HepG2 (cell line): ENCODE measurements around the gene OR2F1. TPM values are rescaled to one million over a fixed set of nuclear protein-coding genes. Genes with fewer than 3 reads are reported as not detected.
A peak's percentile ranks its signal among the peaks of the same experiment; 100 is the strongest.

Experiments used
- AGO1 ChIP-seq: fragments of 200-400 bp; formaldehyde crosslinking; IDR thresholded peaks from 2 replicates; pipeline ENCODE4 v1.6.1; 2017; ENCODE audit warnings: mild to moderate bottlenecking, low read depth, low read length, moderate library complexity; ENCODE audit not compliant: poor library complexity, severe bottlenecking
- AHDC1 ChIP-seq: sonication (generic); formaldehyde crosslinking; IDR thresholded peaks from 2 replicates; pipeline ENCODE4 v1.5.1; 2020; ENCODE audit warnings: mild to moderate bottlenecking, missing genetic modification reagents, borderline replicate concordance
- DR1 ChIP-seq: sonication (generic); formaldehyde crosslinking; IDR thresholded peaks from 2 replicates; pipeline ENCODE4 v1.8.0; 2021; ENCODE audit warnings: mild to moderate bottlenecking, missing genetic modification reagents, inconsistent platforms
- GATAD1 ChIP-seq: IDR thresholded peaks from 2 replicates; pipeline ENCODE4 v1.6.1; 2016; ENCODE audit warnings: missing genetic modification reagents, missing compliant biosample characterization
- HIVEP1 ChIP-seq: sonication (generic); formaldehyde crosslinking; IDR thresholded peaks from 2 replicates; pipeline ENCODE4 v1.4.0; 2020; ENCODE audit warnings: mild to moderate bottlenecking, missing genetic modification reagents
- IKZF5 ChIP-seq: IDR thresholded peaks from 2 replicates; pipeline ENCODE4 v1.6.1; 2018; ENCODE audit warnings: missing genetic modification reagents, mild to moderate bottlenecking, missing compliant biosample characterization
- NONO ChIP-seq, 2 experiments: fragments of 450-650 bp in 1 of 2; sonication (generic) in 1 of 2; formaldehyde crosslinking in 1 of 2; IDR thresholded peaks in 1 of 2; conservative IDR thresholded peaks in 1 of 2; 2 replicates each; pipeline versions ENCODE4 v1.6.1 to v1.8.0; 2017 to 2022; ENCODE audit warnings: mild to moderate bottlenecking in 1 of 2, missing genetic modification reagents in 1 of 2, moderate library complexity in 1 of 2
- NR2C2 ChIP-seq: sonication (generic); formaldehyde crosslinking; IDR thresholded peaks from 2 replicates; pipeline ENCODE4 v1.4.0; 2020; ENCODE audit warnings: missing genetic modification reagents, mild to moderate bottlenecking, moderate library complexity, borderline replicate concordance
- NR2F1 ChIP-seq, 2 experiments: fragments of 450-650 bp in 1 of 2; formaldehyde crosslinking in 1 of 2; IDR thresholded peaks; 2 replicates each; pipeline versions ENCODE4 v1.5.0 to v1.6.1; 2016 to 2020; ENCODE audit warnings: mild to moderate bottlenecking in 1 of 2, missing compliant biosample characterization in 1 of 2, missing genetic modification reagents in 1 of 2, moderate library complexity in 1 of 2
- POLR2G ChIP-seq: fragments of 200-400 bp; formaldehyde crosslinking; IDR thresholded peaks from 2 replicates; pipeline ENCODE4 v1.6.1; 2018; ENCODE audit warnings: mild to moderate bottlenecking, low read depth, low read length, moderate library complexity
- SMYD3 ChIP-seq: sonication (generic); formaldehyde crosslinking; IDR thresholded peaks from 2 replicates; pipeline ENCODE4 v1.8.1; 2023; ENCODE audit warnings: mild to moderate bottlenecking, missing genetic modification reagents
- TCF7 ChIP-seq: sonication (generic); IDR thresholded peaks from 2 replicates; pipeline ENCODE4 v1.6.1; 2016; ENCODE audit warnings: antibody characterized with exemption, low read depth
- THAP7 ChIP-seq: sonication (generic); formaldehyde crosslinking; IDR thresholded peaks from 2 replicates; pipeline ENCODE4 v1.8.1; 2023; ENCODE audit warnings: mild to moderate bottlenecking, missing genetic modification reagents
- ZBTB34 ChIP-seq: sonication (generic); formaldehyde crosslinking; IDR thresholded peaks from 2 replicates; pipeline ENCODE4 v1.8.0; 2022; ENCODE audit warnings: mild to moderate bottlenecking, missing genetic modification reagents
- ZNF619 ChIP-seq: sonication (generic); formaldehyde crosslinking; IDR thresholded peaks from 2 replicates; pipeline ENCODE4 v1.4.0; 2020; ENCODE audit warnings: mild to moderate bottlenecking, missing genetic modification reagents
- ZSCAN12 ChIP-seq: sonication (generic); formaldehyde crosslinking; IDR thresholded peaks from 2 replicates; pipeline ENCODE4 v1.9.0; 2021; ENCODE audit warnings: mild to moderate bottlenecking, missing genetic modification reagents
- ZUFSP ChIP-seq: sonication (generic); formaldehyde crosslinking; IDR thresholded peaks from 2 replicates; pipeline ENCODE4 v1.9.0; 2021; ENCODE audit warnings: missing genetic modification reagents, mild to moderate bottlenecking, borderline replicate concordance
- polyA plus RNA-seq, 8 experiments: library from polyadenylated mRNA; depleted of rRNA in 3 of 8; stranded (reverse) in 7 of 8; unstranded in 1 of 8; fragments of >200 nt; fragmentation: Illumina TruSeq in 4 of 8; extraction: Trizol in 4 of 8; gene quantifications; 2 replicates each; pipeline versions ENCODE4 v1.2.1 to v1.2.3, GENCODE V29; 2011 to 2016; ENCODE audit warnings: low read depth in 4 of 8, missing spikeins in 1 of 8, mixed read lengths in 1 of 8; ENCODE audit not compliant: insufficient read depth in 1 of 8
- total RNA-seq, 5 experiments: library from RNA; depleted of rRNA; stranded (reverse); fragments of >200 nt; fragmentation: Illumina TruSeq; extraction: Trizol; gene quantifications; 2 replicates each; pipeline ENCODE4 v1.2.3, GENCODE V29; 2016; ENCODE audit warnings: low read depth in 1 of 5

Gene OR2F1
- total and polyA plus RNA-seq, 2 of the 13 experiments (the other 11 are each of a cell fraction or from before 2014, with no cell fraction given): 0.36 to 1.5 TPM

- TF ChIP-seq AHDC1: peak; percentile 93
- no peak for TF ChIP-seq ZNF619 (CRISPR knock-in tag)
- peak; percentile 94 for TF ChIP-seq IKZF5 (CRISPR knock-in tag)
- no peak for TF ChIP-seq DR1 (CRISPR knock-in tag)
- no peak for TF ChIP-seq AGO1
- TF ChIP-seq GATAD1 (CRISPR knock-in tag): peak; percentile 70
- TF ChIP-seq TCF7: peak; percentile 97
- no peak for TF ChIP-seq SMYD3
- peak; percentile 90 for TF ChIP-seq NR2C2 (CRISPR knock-in tag)
- no peak for TF ChIP-seq ZBTB34
- TF ChIP-seq NR2F1 (CRISPR knock-in tag; IDR thresholded peaks at IDR 0.05): peak; percentile 92 to 94
- no peak for TF ChIP-seq POLR2G
- TF ChIP-seq HIVEP1: 0 out of 2 replicates have a peak, but pooled peaks have one; percentile 50
- no peak for TF ChIP-seq THAP7 (CRISPR knock-in tag)
- no peak for TF ChIP-seq ZSCAN12 (CRISPR knock-in tag)
- TF ChIP-seq ZUFSP (CRISPR knock-in tag): no peak
- TF ChIP-seq NONO (IDR thresholded peaks at IDR 0.05): no peak
- TF ChIP-seq NONO (CRISPR knock-in tag; conservative IDR thresholded peaks at IDR 0.05): peak; percentile 92
These were observed 47.7 kb upstream of the OR2F1 start (continued) for GRCh38 chr7:143906895-143907294.
